Measurements from ENCODE around the gene TTLL11. TPM values are rescaled to one million over a fixed set of nuclear protein-coding genes. Genes with fewer than 3 reads are reported as not detected.

The TTLL11 gene
- total RNA-seq, 4 donors from 2014 or later = 9.1 to 14.6 (median 9.7) TPM

GRCh38 chr9:121783521-121784507 lies 309.3 kb downstream of the TTLL11 start:
- H3K4me3 ChIP-seq (ENCODE audit: low read depth, poor library complexity, severe bottlenecking) = no peak overlapping the region
- peak in 1 of 2 donors; percentile 75 for DNase-seq (ENCODE audit: low spot score in 2 of 2)
- intact Hi-C loops (cut with DNase I; ENCODE audit: low total_unique reads) = no loop called here
- 87 to 88% methylated on average over 25 to 26 of the region's 26 CpGs for WGBS, 2 donors
- no peak for TF ChIP-seq POLR2A (IDR thresholded peaks at IDR 0.05)
- no peak for TF ChIP-seq CTCF (IDR thresholded peaks at IDR 0.05)

GRCh38 chr9:121783111-121783510 lies 310.0 kb downstream of the TTLL11 start:
- DNase-seq (ENCODE audit: low spot score in 2 of 2) = no peak
- TF ChIP-seq CTCF (IDR thresholded peaks at IDR 0.05) = no peak
- no peak for TF ChIP-seq POLR2A (IDR thresholded peaks at IDR 0.05)
- no peak overlapping the region for H3K4me3 ChIP-seq (ENCODE audit: low read depth, poor library complexity, severe bottlenecking)
- intact Hi-C loops (cut with DNase I; ENCODE audit: low total_unique reads) = no loop called here
- WGBS, 2 donors = 86 to 100% methylated on average over 2 of the region's 2 CpGs

GRCh38 chr9:121782514-121783110 lies 310.5 kb downstream of the TTLL11 start:
- H3K4me3 ChIP-seq (ENCODE audit: low read depth, poor library complexity, severe bottlenecking) = no peak overlapping the region
- no peak for TF ChIP-seq CTCF (IDR thresholded peaks at IDR 0.05)
- intact Hi-C loops (cut with DNase I; ENCODE audit: low total_unique reads) = no loop called here
- peak in 1 of 2 donors; percentile 74 for DNase-seq (ENCODE audit: low spot score in 2 of 2)
- WGBS, 2 donors = 95% methylated on average over 17 of the region's 17 CpGs

GRCh38 chr9:121781701-121782464 lies 311.2 kb downstream of the TTLL11 start:
- intact Hi-C loops (cut with DNase I; ENCODE audit: low total_unique reads) = no loop called here
- no peak overlapping the region for H3K4me3 ChIP-seq (ENCODE audit: low read depth, poor library complexity, severe bottlenecking)
- peak in 1 of 2 donors; percentile 78 for DNase-seq (ENCODE audit: low spot score in 2 of 2)
- TF ChIP-seq POLR2A (IDR thresholded peaks at IDR 0.05) (no peak), CTCF (IDR thresholded peaks at IDR 0.05) (no peak)
- 92 to 94% methylated on average over 17 of the region's 17 CpGs for WGBS, 2 donors

- TF ChIP-seq CTCF (IDR thresholded peaks at IDR 0.05) (no peak), POLR2A (IDR thresholded peaks at IDR 0.05) (no peak)
- DNase-seq (ENCODE audit: low spot score in 2 of 2) = peak in 1 of 2 donors; percentile 75
- intact Hi-C loops (cut with DNase I; ENCODE audit: low total_unique reads) = no loop called here
- WGBS, 2 donors = 91 to 93% methylated on average over 7 to 8 of the region's 8 CpGs
- no peak overlapping the region for H3K4me3 ChIP-seq (ENCODE audit: low read depth, poor library complexity, severe bottlenecking)
Observed at GRCh38 chr9:121781145-121781548, 312.0 kb downstream of the TTLL11 start.
